ENCODE measurements around the gene VPS37C.

VPS37C gene

GRCh38 chr11:61119055-61119454, 42.2 kb downstream of the VPS37C start:
- DNase-seq (ENCODE audit: low spot score) (no peak), FAIRE-seq (no peak)

- FAIRE-seq: no peak
- no peak for DNase-seq (ENCODE audit: low spot score)
Measured at GRCh38 chr11:61118406-61118805, 42.8 kb downstream of the VPS37C start.

GRCh38 chr11:61118004-61118403, 43.2 kb downstream of the VPS37C start:
- DNase-seq (ENCODE audit: low spot score): no peak
- FAIRE-seq: no peak

- FAIRE-seq (no peak), DNase-seq (ENCODE audit: low spot score) (no peak)
Measured at GRCh38 chr11:61117168-61117520, 44.1 kb downstream of the VPS37C start.

- peak; percentile 100 for FAIRE-seq
- no peak for DNase-seq (ENCODE audit: low spot score)
Measured at GRCh38 chr11:61116426-61117167, 44.6 kb downstream of the VPS37C start.

- no peak for FAIRE-seq
- no peak for DNase-seq (ENCODE audit: low spot score)
Measured at GRCh38 chr11:61115498-61116224, 45.6 kb downstream of the VPS37C start.

- DNase-seq (ENCODE audit: low spot score) (no peak), FAIRE-seq (no peak)
Measured at GRCh38 chr11:61114913-61115312, 46.3 kb downstream of the VPS37C start.

GRCh38 chr11:61113201-61113600, 48.0 kb downstream of the VPS37C start:
- no peak for DNase-seq (ENCODE audit: low spot score)
- FAIRE-seq: no peak

GRCh38 chr11:61112575-61112974, 48.7 kb downstream of the VPS37C start:
- DNase-seq (ENCODE audit: low spot score) (no peak), FAIRE-seq (no peak)

- no peak for FAIRE-seq
- no peak for DNase-seq (ENCODE audit: low spot score)
Measured at GRCh38 chr11:61111786-61112517, 49.3 kb downstream of the VPS37C start.

GRCh38 chr11:61111050-61111435, 50.2 kb downstream of the VPS37C start:
- DNase-seq (ENCODE audit: low spot score) (no peak), FAIRE-seq (no peak)

GRCh38 chr11:61110255-61111049, 50.8 kb downstream of the VPS37C start:
- FAIRE-seq: no peak
- no peak for DNase-seq (ENCODE audit: low spot score)

- DNase-seq (ENCODE audit: low spot score) (no peak), FAIRE-seq (no peak)
Measured at GRCh38 chr11:61109671-61110070, 51.6 kb downstream of the VPS37C start.

- FAIRE-seq: no peak
- no peak for DNase-seq (ENCODE audit: low spot score)
Measured at GRCh38 chr11:61108847-61109585, 52.2 kb downstream of the VPS37C start.

GRCh38 chr11:61107888-61108287, 53.3 kb downstream of the VPS37C start:
- FAIRE-seq: no peak

GRCh38 chr11:61106894-61107470, 54.2 kb downstream of the VPS37C start:
- no peak for FAIRE-seq
- DNase-seq (ENCODE audit: low spot score): no peak

More at GRCh38 chr11:61107888-61108287, 53.3 kb downstream of the VPS37C start:
- DNase-seq (ENCODE audit: low spot score): no peak

GRCh38 chr11:61106296-61106695, 54.9 kb downstream of the VPS37C start:
- DNase-seq (ENCODE audit: low spot score) (no peak), FAIRE-seq (peak; percentile 73)

- DNase-seq (ENCODE audit: low spot score) (no peak), FAIRE-seq (no peak)
Measured at GRCh38 chr11:61104963-61105362, 56.3 kb downstream of the VPS37C start.

GRCh38 chr11:61103851-61104423, 57.3 kb downstream of the VPS37C start:
- no peak for DNase-seq (ENCODE audit: low spot score)

More at GRCh38 chr11:61103851-61104423, 57.3 kb downstream of the VPS37C start:
- FAIRE-seq: no peak

All from urothelium cell line (cell line).